ENCODE measurements around the gene ARHGEF10L.

The ARHGEF10L gene

GRCh38 chr1:17674726-17675500, 135.4 kb downstream of the ARHGEF10L start:
- no peak overlapping the region for H3K4me3 ChIP-seq (ENCODE audit: low read depth, low read length)
- no peak for TF ChIP-seq CTCF (conservative IDR thresholded peaks at IDR 0.05; ENCODE audit: low read depth, low read length)
- peak; percentile 9 for DNase-seq (ENCODE audit: low read depth)

- H3K4me3 ChIP-seq (ENCODE audit: low read depth, low read length): no peak overlapping the region
- no peak for TF ChIP-seq CTCF (conservative IDR thresholded peaks at IDR 0.05; ENCODE audit: low read depth, low read length)
- no peak for DNase-seq (ENCODE audit: low read depth)
Observed at GRCh38 chr1:17675744-17676143, 136.2 kb downstream of the ARHGEF10L start.

GRCh38 chr1:17676387-17677060, 137.0 kb downstream of the ARHGEF10L start:
- no peak for TF ChIP-seq CTCF (conservative IDR thresholded peaks at IDR 0.05; ENCODE audit: low read depth, low read length)
- DNase-seq (ENCODE audit: low read depth): no peak

GRCh38 chr1:17678011-17678410, 138.5 kb downstream of the ARHGEF10L start:
- no peak overlapping the region for H3K4me3 ChIP-seq (ENCODE audit: low read depth, low read length)
- no peak for TF ChIP-seq CTCF (conservative IDR thresholded peaks at IDR 0.05; ENCODE audit: low read depth, low read length)
- DNase-seq (ENCODE audit: low read depth): no peak

More at GRCh38 chr1:17676387-17677060, 137.0 kb downstream of the ARHGEF10L start:
- H3K4me3 ChIP-seq (ENCODE audit: low read depth, low read length): no peak overlapping the region

GRCh38 chr1:17679856-17680255, 140.4 kb downstream of the ARHGEF10L start:
- no peak overlapping the region for H3K4me3 ChIP-seq (ENCODE audit: low read depth, low read length)
- no peak for TF ChIP-seq CTCF (conservative IDR thresholded peaks at IDR 0.05; ENCODE audit: low read depth, low read length)
- no peak for DNase-seq (ENCODE audit: low read depth)

GRCh38 chr1:17680308-17680707, 140.8 kb downstream of the ARHGEF10L start:
- no peak overlapping the region for H3K4me3 ChIP-seq (ENCODE audit: low read depth, low read length)
- DNase-seq (ENCODE audit: low read depth): no peak
- TF ChIP-seq CTCF (conservative IDR thresholded peaks at IDR 0.05; ENCODE audit: low read depth, low read length): no peak

Data from choroid plexus epithelial cell (primary cell).